Ectodermal cell (in vitro differentiated cells): Measurements from ENCODE around the gene RAB3GAP1.

ENCODE experiments used
- H3K27ac ChIP-seq: 2 replicates; pipeline ENCODE4 v1.7.0; 2013; ENCODE audit warnings: mild to moderate bottlenecking, low read depth, low read length; ENCODE audit not compliant: insufficient read depth, poor library complexity, severe bottlenecking
- H3K27me3 ChIP-seq: 2 replicates; pipeline ENCODE4 v1.7.0; 2013; ENCODE audit warnings: mild to moderate bottlenecking, low read length; ENCODE audit not compliant: insufficient read depth, control insufficient read depth, poor library complexity, severe bottlenecking
- H3K36me3 ChIP-seq: one replicate; pipeline ENCODE4 v1.7.0; 2013; ENCODE audit warnings: low read length; ENCODE audit not compliant: control insufficient read depth, insufficient read depth
- H3K4me1 ChIP-seq: one replicate; pipeline ENCODE4 v1.7.0; 2013; ENCODE audit warnings: low read length; ENCODE audit not compliant: control insufficient read depth, insufficient read depth
- H3K4me3 ChIP-seq: 2 replicates; pipeline ENCODE4 v1.7.0; 2013; ENCODE audit warnings: low read depth, low read length, control low read depth; ENCODE audit not compliant: insufficient read depth
- H3K9me3 ChIP-seq: 2 replicates; pipeline ENCODE4 v1.7.0; 2013; ENCODE audit warnings: mild to moderate bottlenecking, low read length, moderate library complexity; ENCODE audit not compliant: control insufficient read depth
- WGBS, 2 experiments: methylation state at CpG; one replicate each; pipeline ENCODE4 v1.1.7; 2013; ENCODE audit warnings: missing lambda C conversion rate in 2 of 2; 5-methylcytosine and 5-hydroxymethylcytosine counted together

RAB3GAP1 gene

GRCh38 chr2:135130751-135131150 lies 78.7 kb downstream of the RAB3GAP1 start:
- Histone ChIP-seq H3K36me3 (peaks cover 4% of the 10 kb centered on the region), H3K9me3 (no peaks in the 10 kb centered on the region), H3K4me1 (no peaks in the 10 kb centered on the region), H3K27me3 (no peaks in the 10 kb centered on the region), H3K27ac (no peak overlapping the region), H3K4me3 (no peak overlapping the region)
- WGBS, 2 experiments = 83 to 84% methylated on average over 2 of the region's 2 CpGs

GRCh38 chr2:135132314-135132713 lies 80.2 kb downstream of the RAB3GAP1 start:
- H3K4me3 ChIP-seq = no peak overlapping the region
- no peaks in the 10 kb centered on the region for H3K27me3 ChIP-seq
- 83% methylated on average over 1 of the region's 1 CpG; no CpG with 5 or more reads in 1 of the 2 experiments for WGBS, 2 experiments
- H3K9me3 ChIP-seq = no peaks in the 10 kb centered on the region
- peaks cover 9% of the 10 kb centered on the region for H3K36me3 ChIP-seq
- H3K4me1 ChIP-seq = no peaks in the 10 kb centered on the region
- no peak overlapping the region for H3K27ac ChIP-seq

- Histone ChIP-seq H3K4me3 (no peak overlapping the region), H3K27me3 (no peaks in the 10 kb centered on the region), H3K36me3 (peaks cover 25% of the 10 kb centered on the region), H3K4me1 (no peaks in the 10 kb centered on the region), H3K27ac (no peak overlapping the region), H3K9me3 (no peaks in the 10 kb centered on the region)
Measured at GRCh38 chr2:135140606-135141005, 88.5 kb downstream of the RAB3GAP1 start.

- 100% methylated on average over 1 of the region's 1 CpG; no CpG with 5 or more reads in 1 of the 2 experiments for WGBS, 2 experiments
- no peaks in the 10 kb centered on the region for H3K4me1 ChIP-seq
- no peak overlapping the region for H3K27ac ChIP-seq
- H3K4me3 ChIP-seq = no peak overlapping the region
- H3K9me3 ChIP-seq = no peaks in the 10 kb centered on the region
- no peaks in the 10 kb centered on the region for H3K27me3 ChIP-seq
- H3K36me3 ChIP-seq = peaks cover 20% of the 10 kb centered on the region
Measured at GRCh38 chr2:135142323-135142722, 90.2 kb downstream of the RAB3GAP1 start.

- H3K27ac ChIP-seq = no peak overlapping the region
- no peaks in the 10 kb centered on the region for H3K27me3 ChIP-seq
- H3K36me3 ChIP-seq = peaks cover 9% of the 10 kb centered on the region
- H3K9me3 ChIP-seq = no peaks in the 10 kb centered on the region
- WGBS, 2 experiments = 93 to 98% methylated on average over 2 of the region's 2 CpGs
- H3K4me1 ChIP-seq = no peaks in the 10 kb centered on the region
- no peak overlapping the region for H3K4me3 ChIP-seq
Measured at GRCh38 chr2:135144343-135144742, 92.3 kb downstream of the RAB3GAP1 start.

GRCh38 chr2:135149251-135149650 lies 97.2 kb downstream of the RAB3GAP1 start:
- 89 to 100% methylated on average over 1 of the region's 1 CpG for WGBS, 2 experiments
- Histone ChIP-seq H3K36me3 (peaks cover 19% of the 10 kb centered on the region), H3K9me3 (no peaks in the 10 kb centered on the region)

GRCh38 chr2:135150725-135151124 lies 98.6 kb downstream of the RAB3GAP1 start:
- Histone ChIP-seq H3K9me3 (no peaks in the 10 kb centered on the region), H3K27ac (no peak overlapping the region), H3K4me1 (no peaks in the 10 kb centered on the region), H3K36me3 (peaks cover 19% of the 10 kb centered on the region), H3K27me3 (no peaks in the 10 kb centered on the region), H3K4me3 (no peak overlapping the region)
- WGBS, 2 experiments = 90 to 92% methylated on average over 1 of the region's 1 CpG

More at GRCh38 chr2:135149251-135149650, 97.2 kb downstream of the RAB3GAP1 start:
- no peaks in the 10 kb centered on the region for H3K4me1 ChIP-seq
- H3K27me3 ChIP-seq = no peaks in the 10 kb centered on the region
- no peak overlapping the region for H3K4me3 ChIP-seq
- H3K27ac ChIP-seq = no peak overlapping the region

- Histone ChIP-seq H3K27me3 (no peaks in the 10 kb centered on the region), H3K36me3 (peaks cover 19% of the 10 kb centered on the region), H3K9me3 (no peaks in the 10 kb centered on the region), H3K27ac (no peak overlapping the region), H3K4me3 (no peak overlapping the region), H3K4me1 (no peaks in the 10 kb centered on the region)
- WGBS, 2 experiments = 94% methylated on average over 3 of the region's 3 CpGs
Measured at GRCh38 chr2:135151615-135152014, 99.5 kb downstream of the RAB3GAP1 start.

GRCh38 chr2:135152361-135152760 lies 100.3 kb downstream of the RAB3GAP1 start:
- H3K27ac ChIP-seq = no peak overlapping the region
- H3K36me3 ChIP-seq = peaks cover 19% of the 10 kb centered on the region
- 88 to 100% methylated on average over 1 of the region's 1 CpG for WGBS, 2 experiments
- H3K4me1 ChIP-seq = no peaks in the 10 kb centered on the region
- no peaks in the 10 kb centered on the region for H3K27me3 ChIP-seq
- no peak overlapping the region for H3K4me3 ChIP-seq
- H3K9me3 ChIP-seq = no peaks in the 10 kb centered on the region

GRCh38 chr2:135154962-135155361 lies 102.9 kb downstream of the RAB3GAP1 start:
- no peaks in the 10 kb centered on the region for H3K9me3 ChIP-seq
- no peaks in the 10 kb centered on the region for H3K27me3 ChIP-seq
- no peak overlapping the region for H3K4me3 ChIP-seq
- no peaks in the 10 kb centered on the region for H3K4me1 ChIP-seq
- H3K36me3 ChIP-seq = peaks cover 22% of the 10 kb centered on the region
- H3K27ac ChIP-seq = no peak overlapping the region

- 94 to 100% methylated on average over 2 to 3 of the region's 3 CpGs for WGBS, 2 experiments
- Histone ChIP-seq H3K27me3 (no peaks in the 10 kb centered on the region), H3K36me3 (peaks cover 15% of the 10 kb centered on the region)
Measured at GRCh38 chr2:135157856-135158255, 105.8 kb downstream of the RAB3GAP1 start.

More at GRCh38 chr2:135157856-135158255, 105.8 kb downstream of the RAB3GAP1 start:
- Histone ChIP-seq H3K4me1 (no peaks in the 10 kb centered on the region), H3K9me3 (no peaks in the 10 kb centered on the region), H3K27ac (no peak overlapping the region), H3K4me3 (no peak overlapping the region)
